Natural killer cell (primary cell): Measurements from ENCODE around the gene IGFLR1. TPM values are rescaled to one million over a fixed set of nuclear protein-coding genes. Genes with fewer than 3 reads are reported as not detected.

Source experiments
- ATAC-seq, 3 donors: fragments of 150-1000 bp in 2 of 3; fragments of 200-7000 bp in 1 of 3; cut with Tn5 transposase; 1 replicate in 1 of 3; 2 replicates in 2 of 3; pipeline ENCODE4 v1.10.0; 2021; ENCODE audit warnings: mild to moderate bottlenecking in 2 of 3, moderate library complexity in 2 of 3
- DNase-seq, 2 donors: peaks; one replicate each; pipeline versions ENCODE4 v3.0.0 to v3.0.0-alpha.2; 2013 to 2021; ENCODE audit warnings: mixed read lengths in 1 of 2
- H3K27ac ChIP-seq: one replicate; pipeline ENCODE4 v1.5.1; 2013; ENCODE audit warnings: mild to moderate bottlenecking, low read length
- H3K27me3 ChIP-seq: one replicate; pipeline ENCODE4 v1.6.1; 2013; ENCODE audit warnings: low read length; ENCODE audit not compliant: control insufficient read depth, insufficient read depth
- H3K36me3 ChIP-seq: one replicate; pipeline ENCODE4 v1.6.1; 2013; ENCODE audit warnings: low read length; ENCODE audit not compliant: control insufficient read depth, insufficient read depth
- H3K4me1 ChIP-seq: one replicate; pipeline ENCODE4 v1.6.1; 2013; ENCODE audit warnings: low read length; ENCODE audit not compliant: control insufficient read depth, insufficient read depth
- H3K4me3 ChIP-seq: one replicate; pipeline ENCODE4 v1.5.1; 2013; ENCODE audit warnings: low read length
- H3K9me3 ChIP-seq: one replicate; pipeline ENCODE4 v1.6.1; 2013; ENCODE audit warnings: low read length; ENCODE audit not compliant: control insufficient read depth, insufficient read depth
- H3K27ac Mint-ChIP-seq, 2 donors: one replicate each; pipeline ENCODE4 v1.8.0; 2022; ENCODE audit warnings: mild to moderate bottlenecking in 2 of 2, mixed read lengths in 2 of 2, moderate library complexity in 1 of 2
- H3K27me3 Mint-ChIP-seq, 2 donors: one replicate each; pipeline ENCODE4 v1.8.0; 2022; ENCODE audit warnings: low read depth in 2 of 2, mixed read lengths in 2 of 2
- H3K36me3 Mint-ChIP-seq: one replicate; pipeline ENCODE4 v1.8.0; 2022; ENCODE audit warnings: mixed read lengths
- H3K4me1 Mint-ChIP-seq, 2 donors: one replicate each; pipeline ENCODE4 v1.8.0; 2022; ENCODE audit warnings: mixed read lengths in 2 of 2
- H3K4me3 Mint-ChIP-seq: one replicate; pipeline ENCODE4 v1.8.0; 2022; ENCODE audit warnings: mild to moderate bottlenecking, moderate library complexity, mixed read lengths
- H3K9me3 Mint-ChIP-seq, 2 donors: one replicate each; pipeline ENCODE4 v1.8.0; 2022; ENCODE audit warnings: mixed read lengths in 2 of 2
- WGBS: methylation state at CpG from one replicate; pipeline ENCODE4 v1.1.7; 2013; ENCODE audit warnings: missing lambda C conversion rate; ENCODE audit not compliant: insufficient coverage; 5-methylcytosine and 5-hydroxymethylcytosine counted together
- intact Hi-C: fragments of 100-400 bp; cut with micrococcal nuclease; formaldehyde crosslinking; loops from one replicate; pipeline ENCODE4 v1.14.2; 2022
- total RNA-seq, 4 donors: library from RNA; stranded (reverse); fragments of 120-200 nt in 1 of 4; gene quantifications; one replicate each; pipeline versions ENCODE4 v1.2.3 to v1.2.4, GENCODE V29; 2013 to 2022
- TF ChIP-seq, protein P1 (sequence below): fragments of 200-600 bp; IDR thresholded peaks from one replicate; pipeline ENCODE4 v1.8.0; 2022; ENCODE audit warnings: antibody characterized with exemption

Gene IGFLR1
- total RNA-seq, 3 donors from 2014 or later (not counting 1 experiment from before 2014, with no cell fraction given), result 57.7 to 75.6 (median 69.6) TPM

DNA sequence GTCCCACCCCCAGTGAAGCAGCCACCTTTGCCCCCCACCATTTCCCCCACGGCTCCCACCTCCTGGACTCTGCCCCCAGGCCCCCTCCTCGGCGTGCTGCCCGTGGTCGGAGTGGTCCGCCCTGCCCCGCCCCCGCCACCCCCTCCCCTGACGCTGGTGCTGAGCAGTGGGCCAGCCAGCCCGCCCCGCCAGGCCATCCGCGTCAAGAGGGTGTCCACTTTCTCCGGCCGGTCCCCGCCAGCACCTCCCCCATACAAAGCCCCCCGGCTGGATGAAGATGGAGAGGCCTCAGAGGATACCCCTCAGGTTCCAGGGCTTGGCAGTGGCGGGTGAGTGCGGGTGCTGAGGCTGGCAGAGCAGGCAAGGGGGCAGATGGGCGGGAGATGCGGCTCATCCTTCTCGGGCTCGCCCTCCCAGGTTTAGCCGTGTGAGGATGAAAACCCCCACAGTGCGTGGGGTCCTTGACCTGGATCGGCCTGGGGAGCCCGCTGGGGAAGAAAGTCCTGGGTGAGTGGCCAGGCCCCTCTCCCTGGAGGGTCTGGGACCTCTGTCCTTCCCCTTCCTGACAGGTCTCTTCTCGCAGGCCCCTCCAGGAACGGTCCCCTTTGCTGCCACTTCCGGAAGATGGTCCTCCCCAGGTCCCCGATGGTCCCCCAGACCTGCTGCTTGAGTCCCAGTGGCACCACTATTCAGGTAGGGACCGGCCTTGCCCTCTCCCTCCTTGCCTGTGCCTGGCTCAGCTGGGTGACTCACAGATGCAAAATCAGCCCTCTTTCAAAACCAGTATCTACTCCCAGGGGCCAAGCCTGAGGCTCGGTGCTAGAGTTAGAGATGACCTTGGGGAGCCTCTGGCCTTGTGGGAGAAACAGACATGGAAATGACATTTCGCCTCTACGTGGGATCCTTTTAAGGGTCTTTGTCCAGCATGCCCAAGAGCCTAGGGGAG is 8.8 kb downstream of the IGFLR1 start:
- ATAC-seq (no peak), DNase-seq (no peak)
- TF ChIP-seq, protein P1, sequence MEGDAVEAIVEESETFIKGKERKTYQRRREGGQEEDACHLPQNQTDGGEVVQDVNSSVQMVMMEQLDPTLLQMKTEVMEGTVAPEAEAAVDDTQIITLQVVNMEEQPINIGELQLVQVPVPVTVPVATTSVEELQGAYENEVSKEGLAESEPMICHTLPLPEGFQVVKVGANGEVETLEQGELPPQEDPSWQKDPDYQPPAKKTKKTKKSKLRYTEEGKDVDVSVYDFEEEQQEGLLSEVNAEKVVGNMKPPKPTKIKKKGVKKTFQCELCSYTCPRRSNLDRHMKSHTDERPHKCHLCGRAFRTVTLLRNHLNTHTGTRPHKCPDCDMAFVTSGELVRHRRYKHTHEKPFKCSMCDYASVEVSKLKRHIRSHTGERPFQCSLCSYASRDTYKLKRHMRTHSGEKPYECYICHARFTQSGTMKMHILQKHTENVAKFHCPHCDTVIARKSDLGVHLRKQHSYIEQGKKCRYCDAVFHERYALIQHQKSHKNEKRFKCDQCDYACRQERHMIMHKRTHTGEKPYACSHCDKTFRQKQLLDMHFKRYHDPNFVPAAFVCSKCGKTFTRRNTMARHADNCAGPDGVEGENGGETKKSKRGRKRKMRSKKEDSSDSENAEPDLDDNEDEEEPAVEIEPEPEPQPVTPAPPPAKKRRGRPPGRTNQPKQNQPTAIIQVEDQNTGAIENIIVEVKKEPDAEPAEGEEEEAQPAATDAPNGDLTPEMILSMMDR, result no peak
- WGBS, result 96% methylated on average over 35 of the region's 35 CpGs
- peaks cover 6 to 23% of the 10 kb centered on the region in 2 donors for H3K4me1 Mint-ChIP-seq
- H3K4me3 ChIP-seq, result no peak overlapping the region
- H3K27me3 Mint-ChIP-seq, result no peaks in the 10 kb centered on the region
- no peak overlapping the region for H3K27ac Mint-ChIP-seq
- no peaks in the 10 kb centered on the region for H3K27me3 ChIP-seq
- intact Hi-C loops, result no loop called here
- peaks cover 81% of the 10 kb centered on the region for H3K36me3 ChIP-seq
- H3K27ac ChIP-seq, result no peak overlapping the region
- no peak overlapping the region for H3K4me3 Mint-ChIP-seq
- no peaks in the 10 kb centered on the region for H3K9me3 ChIP-seq
- no peaks in the 10 kb centered on the region for H3K9me3 Mint-ChIP-seq
- H3K4me1 ChIP-seq, result no peaks in the 10 kb centered on the region
- no peaks in the 10 kb centered on the region for H3K36me3 Mint-ChIP-seq

DNA sequence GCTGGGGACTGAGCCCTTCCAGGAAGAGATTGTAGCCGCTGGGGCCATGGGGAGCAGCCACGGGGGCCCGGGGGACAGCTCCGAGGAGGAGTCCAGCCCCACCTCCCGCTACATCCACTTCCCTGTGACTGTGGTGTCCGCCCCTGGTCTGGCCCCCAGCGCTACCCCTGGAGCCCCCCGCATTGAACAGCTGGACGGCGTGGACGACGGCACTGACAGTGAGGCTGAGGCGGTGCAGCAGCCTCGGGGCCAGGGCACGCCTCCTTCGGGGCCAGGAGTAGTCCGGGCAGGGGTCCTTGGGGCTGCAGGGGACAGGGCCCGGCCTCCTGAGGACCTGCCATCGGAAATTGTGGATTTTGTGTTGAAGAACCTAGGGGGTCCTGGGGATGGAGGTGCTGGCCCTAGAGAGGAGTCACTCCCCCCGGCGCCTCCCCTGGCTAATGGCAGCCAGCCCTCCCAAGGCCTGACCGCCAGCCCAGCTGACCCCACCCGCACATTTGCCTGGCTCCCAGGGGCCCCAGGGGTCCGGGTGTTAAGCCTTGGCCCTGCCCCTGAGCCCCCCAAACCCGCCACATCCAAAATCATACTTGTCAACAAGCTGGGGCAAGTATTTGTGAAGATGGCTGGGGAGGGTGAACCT is 9.6 kb downstream of the IGFLR1 start:
- DNase-seq (no peak), ATAC-seq (no peak)
- no peak overlapping the region for H3K4me3 Mint-ChIP-seq
- H3K27me3 ChIP-seq, result no peaks in the 10 kb centered on the region
- H3K9me3 Mint-ChIP-seq, result no peaks in the 10 kb centered on the region
- H3K4me1 Mint-ChIP-seq, result peaks cover 6 to 22% of the 10 kb centered on the region in 2 donors
- H3K4me3 ChIP-seq, result no peak overlapping the region
- H3K27ac Mint-ChIP-seq, result no peak overlapping the region
- H3K27me3 Mint-ChIP-seq, result no peaks in the 10 kb centered on the region
- H3K36me3 ChIP-seq, result peaks cover 82% of the 10 kb centered on the region
- intact Hi-C loops, result no loop called here
- 97% methylated on average over 24 of the region's 25 CpGs for WGBS
- no peak overlapping the region for H3K27ac ChIP-seq
- H3K9me3 ChIP-seq, result no peaks in the 10 kb centered on the region
- no peaks in the 10 kb centered on the region for H3K36me3 Mint-ChIP-seq
- no peaks in the 10 kb centered on the region for H3K4me1 ChIP-seq
- TF ChIP-seq, protein P1, result no peak

DNA sequence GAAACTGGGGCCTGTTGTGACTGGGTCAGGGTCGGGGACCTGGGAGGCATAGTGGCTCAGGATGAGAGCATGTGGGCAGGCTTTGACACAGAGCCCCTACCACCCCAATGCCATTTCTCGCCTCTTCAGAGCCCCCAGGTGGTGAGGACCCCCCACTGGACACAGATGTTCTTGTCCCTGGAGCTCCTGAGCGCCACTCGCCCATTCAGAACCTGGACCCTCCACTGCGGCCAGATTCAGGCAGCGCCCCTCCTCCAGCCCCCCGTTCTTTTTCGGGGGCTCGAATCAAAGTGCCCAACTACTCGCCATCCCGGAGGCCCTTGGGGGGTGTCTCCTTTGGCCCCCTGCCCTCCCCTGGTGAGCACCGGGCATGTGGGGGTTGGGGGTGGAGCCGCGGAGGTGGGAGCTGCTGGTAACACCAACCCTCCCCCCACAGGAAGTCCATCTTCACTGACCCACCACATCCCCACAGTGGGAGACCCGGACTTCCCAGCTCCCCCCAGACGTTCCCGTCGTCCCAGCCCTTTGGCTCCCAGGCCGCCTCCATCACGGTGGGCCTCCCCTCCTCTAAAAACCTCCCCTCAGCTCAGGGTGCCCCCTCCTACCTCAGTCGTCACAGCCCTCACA is 10.4 kb downstream of the IGFLR1 start:
- Histone ChIP-seq H3K9me3 (no peaks in the 10 kb centered on the region), H3K27me3 (no peaks in the 10 kb centered on the region), H3K27ac (no peak overlapping the region), H3K36me3 (peaks cover 82% of the 10 kb centered on the region), H3K4me3 (no peak overlapping the region), H3K4me1 (no peaks in the 10 kb centered on the region)
- no peak for ATAC-seq
- H3K9me3 Mint-ChIP-seq, result no peaks in the 10 kb centered on the region
- intact Hi-C loops, result no loop called here
- H3K4me1 Mint-ChIP-seq, result peaks cover 6 to 22% of the 10 kb centered on the region in 2 donors
- H3K27ac Mint-ChIP-seq, result no peak overlapping the region
- WGBS, result 95% methylated on average over 20 of the region's 21 CpGs
- H3K4me3 Mint-ChIP-seq, result no peak overlapping the region
- no peaks in the 10 kb centered on the region for H3K36me3 Mint-ChIP-seq
- TF ChIP-seq, protein P1, result no peak
- DNase-seq, result no peak
- no peaks in the 10 kb centered on the region for H3K27me3 Mint-ChIP-seq
